Stomach (tissue), 4 donors: ENCODE results near the gene ZNF444.

Experiments used
- CTCF ChIP-seq, 7 experiments: fragments of 450-650 bp in 4 of 7; fragments of 200-600 bp in 3 of 7; sonication (generic) in 3 of 7; IDR thresholded peaks; one replicate each; pipeline ENCODE4 v1.5.1; 2016 to 2019; ENCODE audit warnings: antibody characterized with exemption in 7 of 7, control low read depth in 2 of 7, mild to moderate bottlenecking in 1 of 7
- EP300 ChIP-seq: sonication (generic); formaldehyde crosslinking; IDR thresholded peaks from one replicate; pipeline ENCODE4 v1.6.1; 2017; ENCODE audit warnings: antibody characterized with exemption
- POLR2A ChIP-seq, 4 donors: fragments of 450-650 bp; IDR thresholded peaks; one replicate each; pipeline ENCODE4 v1.6.1; 2016; ENCODE audit warnings: antibody characterized with exemption in 4 of 4, control low read depth in 2 of 4, mild to moderate bottlenecking in 1 of 4, moderate library complexity in 1 of 4
- POLR2AphosphoS5 ChIP-seq, 3 donors: sonication (generic); formaldehyde crosslinking; IDR thresholded peaks; one replicate each; pipeline ENCODE4 v1.6.1; 2016; ENCODE audit warnings: antibody characterized with exemption in 3 of 3

GRCh38 chr19:56105090-56105701 lies 35.9 kb upstream of the ZNF444 start:
- TF ChIP-seq CTCF (IDR thresholded peaks at IDR 0.05) (peak in 5 of 7 experiments; percentile 70 to 83 (median 76)), POLR2A (IDR thresholded peaks at IDR 0.05) (no peak), POLR2AphosphoS5 (IDR thresholded peaks at IDR 0.05) (peak; percentile 24 to 77 (median 46)), EP300 (no peak)
